HEK293 (cell line): ENCODE results near the gene CTIF.

Source experiments
- CTCF ChIA-PET: fragments of 350-600 bp; formaldehyde crosslinking; extraction: SDS; loops from one replicate; lab custom pipeline; 2021; ENCODE audit warnings: antibody characterized with exemption; lab: Yijun Ruan, JAX
- POLR2A ChIA-PET: fragments of 300-600 bp; formaldehyde crosslinking; extraction: SDS; loops from one replicate; lab custom pipeline; 2020; ENCODE audit warnings: antibody characterized with exemption, inconsistent platforms; lab: Yijun Ruan, JAX
- H3K27ac ChIP-seq: fragments of 200-500 bp; sonication (Bioruptor generic); 2 replicates; pipeline ENCODE4 v1.5.1; 2014; ENCODE audit warnings: low read depth, low read length, control low read depth, inconsistent platforms; ENCODE audit errors: extremely low read depth
- H3K36me3 ChIP-seq, 2 experiments: fragments of 200-500 bp in 1 of 2; sonication (Bioruptor generic) in 1 of 2; 1 replicate in 1 of 2; 2 replicates in 1 of 2; pipeline ENCODE4 v1.5.1; 2014 to 2017; ENCODE audit warnings: inconsistent platforms in 2 of 2, low read length in 2 of 2; ENCODE audit not compliant: control insufficient read depth in 2 of 2, insufficient read depth in 1 of 2
- H3K4me1 ChIP-seq: fragments of 200-500 bp; sonication (Bioruptor generic); 2 replicates; pipeline ENCODE4 v1.5.1; 2014; ENCODE audit warnings: mild to moderate bottlenecking, low read length, inconsistent platforms; ENCODE audit not compliant: control insufficient read depth, insufficient read depth
- H3K4me3 ChIP-seq: 2 replicates; pipeline ENCODE4 v1.5.1; 2011; ENCODE audit warnings: low read depth, mild to moderate bottlenecking, control low read depth, low read length, moderate library complexity
- H3K9me3 ChIP-seq: fragments of 200-500 bp; sonication (Bioruptor generic); 2 replicates; pipeline ENCODE4 v1.5.1; 2014; ENCODE audit warnings: low read depth, low read length, inconsistent platforms; ENCODE audit not compliant: control insufficient read depth, insufficient read depth
- HOXC10 ChIP-seq: sonication (generic); formaldehyde crosslinking; IDR thresholded peaks from 2 replicates; pipeline ENCODE4 v1.8.1; 2023; ENCODE audit warnings: mild to moderate bottlenecking, missing genetic modification reagents
- KLF9 ChIP-seq: fragments of 450-650 bp; formaldehyde crosslinking; IDR thresholded peaks from 2 replicates; pipeline ENCODE4 v1.5.1; 2016; ENCODE audit warnings: missing biosample characterization, missing genetic modification characterization, low read depth
- MYNN ChIP-seq: fragments of 450-650 bp; formaldehyde crosslinking; IDR thresholded peaks from 2 replicates; pipeline ENCODE4 v1.5.1; 2016; ENCODE audit warnings: missing biosample characterization, missing genetic modification characterization, borderline replicate concordance
- OVOL3 ChIP-seq: fragments of 450-650 bp; formaldehyde crosslinking; IDR thresholded peaks from 2 replicates; pipeline ENCODE4 v1.5.1; 2016; ENCODE audit warnings: missing biosample characterization, missing genetic modification characterization
- PATZ1 ChIP-seq: fragments of 450-650 bp; formaldehyde crosslinking; IDR thresholded peaks from 2 replicates; pipeline ENCODE4 v1.5.1; 2016; ENCODE audit warnings: missing biosample characterization, missing genetic modification characterization
- SP3 ChIP-seq: fragments of 450-650 bp; formaldehyde crosslinking; IDR thresholded peaks from 2 replicates; pipeline ENCODE4 v1.5.1; 2016; ENCODE audit warnings: missing biosample characterization, missing genetic modification characterization
- SP7 ChIP-seq: fragments of 450-650 bp; formaldehyde crosslinking; IDR thresholded peaks from 2 replicates; pipeline ENCODE4 v1.5.1; 2016; ENCODE audit warnings: missing biosample characterization, missing genetic modification characterization
- ZBTB48 ChIP-seq: fragments of 450-650 bp; formaldehyde crosslinking; IDR thresholded peaks from 2 replicates; pipeline ENCODE4 v1.5.1; 2016; ENCODE audit warnings: missing biosample characterization, missing genetic modification characterization
- ZBTB6 ChIP-seq: fragments of 450-650 bp; formaldehyde crosslinking; IDR thresholded peaks from 2 replicates; pipeline ENCODE4 v1.5.1; 2017; ENCODE audit warnings: missing biosample characterization, missing genetic modification characterization
- ZBTB8A ChIP-seq: fragments of 450-650 bp; formaldehyde crosslinking; IDR thresholded peaks from 2 replicates; pipeline ENCODE4 v1.5.1; 2016; ENCODE audit warnings: missing biosample characterization, missing genetic modification characterization
- ZNF10 ChIP-seq: fragments of 450-650 bp; formaldehyde crosslinking; IDR thresholded peaks from 2 replicates; pipeline ENCODE4 v1.5.1; 2017; ENCODE audit warnings: missing biosample characterization, missing genetic modification characterization
- ZNF121 ChIP-seq: fragments of 450-650 bp; formaldehyde crosslinking; IDR thresholded peaks from 2 replicates; pipeline ENCODE4 v1.5.1; 2016; ENCODE audit warnings: missing biosample characterization, missing genetic modification characterization
- ZNF133 ChIP-seq: fragments of 450-650 bp; formaldehyde crosslinking; IDR thresholded peaks from 2 replicates; pipeline ENCODE4 v1.5.1; 2016; ENCODE audit warnings: missing biosample characterization, missing genetic modification characterization
- ZNF146 ChIP-seq: fragments of 450-650 bp; formaldehyde crosslinking; IDR thresholded peaks from 2 replicates; pipeline ENCODE4 v1.5.1; 2016; ENCODE audit warnings: missing biosample characterization, missing genetic modification characterization
- ZNF148 ChIP-seq: fragments of 450-650 bp; formaldehyde crosslinking; IDR thresholded peaks from 2 replicates; pipeline ENCODE4 v1.5.0; 2017; ENCODE audit warnings: missing biosample characterization, missing genetic modification characterization, borderline replicate concordance
- ZNF202 ChIP-seq: fragments of 450-650 bp; formaldehyde crosslinking; IDR thresholded peaks from 2 replicates; pipeline ENCODE4 v1.5.1; 2016; ENCODE audit warnings: missing biosample characterization, missing genetic modification characterization, borderline replicate concordance
- ZNF214 ChIP-seq: fragments of 450-650 bp; formaldehyde crosslinking; IDR thresholded peaks from 2 replicates; pipeline ENCODE4 v1.5.1; 2017; ENCODE audit warnings: missing biosample characterization, mild to moderate bottlenecking, missing genetic modification characterization, borderline replicate concordance
- ZNF280D ChIP-seq: fragments of 450-650 bp; formaldehyde crosslinking; IDR thresholded peaks from 2 replicates; pipeline ENCODE4 v1.5.1; 2016; ENCODE audit warnings: missing biosample characterization, missing genetic modification characterization
- ZNF292 ChIP-seq: fragments of 450-650 bp; formaldehyde crosslinking; IDR thresholded peaks from 2 replicates; pipeline ENCODE4 v1.5.1; 2016; ENCODE audit warnings: low read depth, missing biosample characterization, missing genetic modification characterization, borderline replicate concordance
- ZNF302 ChIP-seq: fragments of 450-650 bp; formaldehyde crosslinking; IDR thresholded peaks from 2 replicates; pipeline ENCODE4 v1.5.1; 2016; ENCODE audit warnings: missing biosample characterization, missing genetic modification characterization, low read depth
- ZNF37A ChIP-seq: fragments of 450-650 bp; IDR thresholded peaks from 2 replicates; pipeline ENCODE4 v1.5.1; 2018; ENCODE audit warnings: missing biosample characterization, missing genetic modification characterization
- ZNF555 ChIP-seq: fragments of 450-650 bp; formaldehyde crosslinking; conservative IDR thresholded peaks from 2 replicates; pipeline ENCODE4 v1.5.1; 2017; ENCODE audit warnings: missing biosample characterization, mild to moderate bottlenecking, missing genetic modification characterization, inconsistent platforms
- ZNF580 ChIP-seq: fragments of 450-650 bp; formaldehyde crosslinking; IDR thresholded peaks from 2 replicates; pipeline ENCODE4 v1.5.1; 2016; ENCODE audit warnings: missing biosample characterization, missing genetic modification characterization
- ZNF747 ChIP-seq: fragments of 450-650 bp; formaldehyde crosslinking; IDR thresholded peaks from 2 replicates; pipeline ENCODE4 v1.5.1; 2016; ENCODE audit warnings: missing biosample characterization, missing genetic modification characterization
- ZNF777 ChIP-seq: fragments of 450-650 bp; formaldehyde crosslinking; IDR thresholded peaks from 2 replicates; pipeline ENCODE4 v1.5.1; 2017; ENCODE audit warnings: missing biosample characterization, missing genetic modification characterization, borderline replicate concordance
- ZSCAN30 ChIP-seq: fragments of 450-650 bp; IDR thresholded peaks from 2 replicates; pipeline ENCODE4 v1.5.1; 2018; ENCODE audit warnings: missing biosample characterization, mild to moderate bottlenecking, missing genetic modification characterization, moderate library complexity

Gene CTIF

GRCh38 chr18:48772457-48772856 is 233.6 kb downstream of the CTIF start (continued):
- TF ChIP-seq ZNF280D (tag by site-specific recombination), result peak; percentile 87; the same call in 1 of the 2 replicates
- no peak for TF ChIP-seq ZNF555 (tag by site-specific recombination)
- no peak for TF ChIP-seq ZNF202 (tag by site-specific recombination)
- no peak for TF ChIP-seq ZBTB6 (tag by site-specific recombination)
- TF ChIP-seq ZNF302 (tag by site-specific recombination), result no peak
- peak; percentile 82; the same call in 1 of the 2 replicates for TF ChIP-seq ZNF580
- TF ChIP-seq ZSCAN30, result no peak
- TF ChIP-seq ZNF292, result no peak
- TF ChIP-seq OVOL3 (tag by site-specific recombination), result no peak

- ChIA-PET CTCF (interaction anchor here (0.8 to 1.6 kb wide), 2 partner anchors 9 to 173 kb away, joined by 4 to 5 read pairs; no protein-coding TSS in a partner anchor), POLR2A (no interaction called here)
- Histone ChIP-seq H3K4me1 (peaks cover 6% of the 10 kb centered on the region; the same call in 1 of the 2 replicates), H3K36me3 (no peaks in the 10 kb centered on the region), H3K9me3 (no peaks in the 10 kb centered on the region), H3K27ac (no peak overlapping the region), H3K4me3 (no peak overlapping the region)
- TF ChIP-seq ZNF747 (tag by site-specific recombination) (no peak), ZNF302 (tag by site-specific recombination) (no peak), ZBTB48 (no peak), ZNF37A (no peak), ZNF777 (no peak), PATZ1 (tag by site-specific recombination) (no peak), SP3 (tag by site-specific recombination) (no peak), ZNF146 (no peak), SP7 (no peak), KLF9 (no peak), ZNF10 (no peak), ZNF148 (no peak), ZNF133 (tag by site-specific recombination) (no peak), HOXC10 (no peak), ZNF214 (no peak), MYNN (tag by site-specific recombination) (no peak), ZNF121 (tag by site-specific recombination) (no peak), ZBTB8A (tag by site-specific recombination) (no peak)
Observed at GRCh38 chr18:48773821-48774220, 235.0 kb downstream of the CTIF start.
